HEK293 (cell line): ENCODE data around the gene BEGAIN.

Experiments used
- CTCF ChIP-seq: fragments of 450-650 bp; formaldehyde crosslinking; IDR thresholded peaks from 2 replicates; pipeline ENCODE4 v1.5.1; 2016; ENCODE audit warnings: missing biosample characterization, missing genetic modification characterization
- KLF10 ChIP-seq: fragments of 450-650 bp; IDR thresholded peaks from 2 replicates; pipeline ENCODE4 v1.5.1; 2018; ENCODE audit warnings: missing biosample characterization, mild to moderate bottlenecking, missing genetic modification characterization
- ZNF23 ChIP-seq: fragments of 450-650 bp; formaldehyde crosslinking; IDR thresholded peaks from 2 replicates; pipeline ENCODE4 v1.5.1; 2016; ENCODE audit warnings: missing biosample characterization, missing genetic modification characterization, borderline replicate concordance

GRCh38 chr14:100560471-100560870 lies 26.7 kb downstream of the BEGAIN start:
- no peak for TF ChIP-seq KLF10 (tag by site-specific recombination)
- no peak for TF ChIP-seq CTCF (tag by site-specific recombination)
- TF ChIP-seq ZNF23 (tag by site-specific recombination), result no peak
